PC-3 (cell line): ENCODE results near the gene SMTNL1. TPM values are rescaled to one million over a fixed set of nuclear protein-coding genes. Genes with fewer than 3 reads are reported as not detected.

Experiments used
- ATAC-seq: fragments of 200-7000 bp; cut with Tn5 transposase; 2 replicates; pipeline ENCODE4 v1.9.1; 2020; ENCODE audit warnings: mild to moderate bottlenecking, moderate library complexity
- BruUV-seq: library from RNA; stranded (reverse); fragments of 400-500 nt; replicated peaks from 2 replicates; lab custom pipeline; 2021; lab: Mats Ljungman, UMichigan
- CTCF ChIA-PET: fragments of 300-600 bp; sonication (Branson Sonifier 250); formaldehyde crosslinking; loops from one replicate; lab custom pipeline; 2022; ENCODE audit warnings: antibody characterized with exemption; lab: Charles Lee
- POLR2A ChIA-PET: fragments of 300-600 bp; sonication (Branson Sonifier 250); formaldehyde crosslinking; loops from one replicate; lab custom pipeline; 2022; ENCODE audit warnings: antibody characterized with exemption; ENCODE audit not compliant: unreplicated experiment; lab: Charles Lee
- DNase-seq: peaks from one replicate; pipeline ENCODE4 v3.0.0-alpha.2; 2015
- H2AFZ ChIP-seq: fragments of 300-600 bp; sonication (generic); 2 replicates; pipeline ENCODE4 v1.6.0; 2016; ENCODE audit warnings: antibody characterized with exemption, low read length
- H3F3A ChIP-seq: fragments of 300-600 bp; sonication (generic); one replicate; pipeline ENCODE4 v1.6.0; 2017; ENCODE audit warnings: antibody characterized with exemption, low read length, control low read depth, mild to moderate bottlenecking; ENCODE audit not compliant: unreplicated experiment
- H3K27ac ChIP-seq: fragments of 300-600 bp; sonication (generic); 2 replicates; pipeline ENCODE4 v1.5.1; 2016; ENCODE audit warnings: mild to moderate bottlenecking, low read length
- H3K27me3 ChIP-seq: fragments of 300-600 bp; sonication (generic); 2 replicates; pipeline ENCODE4 v1.6.1; 2016; ENCODE audit warnings: low read length, mixed read lengths
- H3K36me3 ChIP-seq: fragments of 300-600 bp; sonication (generic); 2 replicates; pipeline ENCODE4 v1.6.1; 2016; ENCODE audit warnings: low read depth, mixed run types, low read length, mixed read lengths
- H3K4me1 ChIP-seq: fragments of 300-600 bp; sonication (generic); 2 replicates; pipeline ENCODE4 v1.5.1; 2016; ENCODE audit warnings: low read length; ENCODE audit not compliant: insufficient read depth
- H3K4me2 ChIP-seq: fragments of 300-600 bp; sonication (generic); 2 replicates; pipeline ENCODE4 v1.6.0; 2016; ENCODE audit warnings: low read length
- H3K4me3 ChIP-seq: fragments of 300-600 bp; sonication (generic); 2 replicates; pipeline ENCODE4 v1.5.1; 2016; ENCODE audit warnings: mild to moderate bottlenecking, low read length, mixed read lengths
- H3K79me2 ChIP-seq: fragments of 300-600 bp; sonication (generic); 2 replicates; pipeline ENCODE4 v1.6.1; 2017; ENCODE audit warnings: low read length, mixed read lengths
- H3K9ac ChIP-seq: fragments of 300-600 bp; sonication (generic); 2 replicates; pipeline ENCODE4 v1.6.0; 2016; ENCODE audit warnings: mild to moderate bottlenecking, low read length
- H3K9me2 ChIP-seq: fragments of 300-600 bp; sonication (generic); replicated peaks from 2 replicates; pipeline ENCODE4 v1.6.1; 2016; ENCODE audit warnings: mixed run types, low read length, mixed read lengths
- H3K9me3 ChIP-seq: fragments of 300-600 bp; sonication (generic); 2 replicates; pipeline ENCODE4 v1.6.1; 2016; ENCODE audit warnings: low read length, mixed read lengths
- H4K20me1 ChIP-seq: fragments of 300-600 bp; sonication (generic); 2 replicates; pipeline ENCODE4 v1.6.1; 2016; ENCODE audit warnings: low read length, mixed read lengths
- CTCF ChIP-seq: fragments of 300-600 bp; sonication (generic); conservative IDR thresholded peaks from 2 replicates; pipeline ENCODE4 v1.5.1; 2017; ENCODE audit warnings: antibody characterized with exemption, low read depth, mild to moderate bottlenecking, low read length
- EZH2 ChIP-seq: fragments of 300-600 bp; sonication (generic); IDR thresholded peaks from one replicate; pipeline ENCODE4 v1.6.1; 2017; ENCODE audit warnings: antibody characterized with exemption, mild to moderate bottlenecking, low read length; ENCODE audit not compliant: unreplicated experiment
- EZH2phosphoT487 ChIP-seq: fragments of 300-600 bp; sonication (generic); IDR thresholded peaks from 2 replicates; pipeline ENCODE4 v1.6.1; 2018; ENCODE audit warnings: mild to moderate bottlenecking, antibody characterized with exemption, low read length, borderline replicate concordance
- intact Hi-C: fragments of 100-400 bp; cut with micrococcal nuclease; formaldehyde crosslinking; loops from 2 replicates; pipeline ENCODE4 v1.9.0; 2023
- total RNA-seq: library from RNA; depleted of rRNA; stranded (reverse); fragments of >200 nt; gene quantifications from 2 replicates; pipeline ENCODE4 v1.2.3, GENCODE V29; 2014

The SMTNL1 gene
- total RNA-seq, 1 experiment from 2014 or later: not detected

DNA sequence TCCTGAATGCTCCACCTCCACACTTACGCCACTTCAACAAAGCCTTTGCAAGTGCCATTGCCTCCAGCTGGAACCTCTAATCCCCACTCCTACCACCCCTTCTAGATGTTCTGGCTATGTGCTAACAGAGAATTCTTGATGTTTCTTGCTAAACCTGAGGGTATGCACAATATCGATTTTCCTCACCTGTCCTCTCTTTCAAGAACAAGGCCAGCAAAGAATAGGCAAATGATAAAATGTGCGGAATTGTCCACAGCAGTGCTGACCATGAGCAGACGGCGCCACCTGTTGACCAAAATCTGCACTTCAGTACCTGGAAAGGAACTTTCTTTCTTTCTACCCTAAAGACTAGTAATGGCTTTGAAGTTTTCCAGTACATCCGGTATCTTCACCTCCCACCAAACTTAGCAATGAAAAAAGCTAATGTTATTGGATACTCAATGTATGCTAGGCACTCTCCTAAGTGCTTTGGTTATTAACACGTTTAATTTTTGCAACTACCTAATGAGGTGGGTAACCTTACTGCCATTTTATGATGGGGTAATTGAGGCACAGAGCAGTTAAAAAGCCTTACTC is 10.3 kb upstream of the SMTNL1 start:
- ChIA-PET POLR2A (interaction anchor here (0.7 kb wide), 1 partner anchor 29 kb away, joined by 5 read pairs; no protein-coding TSS in a partner anchor), CTCF (interaction anchor here (0.5 to 1.4 kb wide), 6 partner anchors 34 to 181 kb away, joined by 3 to 10 read pairs (median 4); no protein-coding TSS in a partner anchor)
- Histone ChIP-seq H3K9me3 (no peaks in the 10 kb centered on the region), H3K9ac (no peak overlapping the region), H3K4me1 (peaks cover 11% of the 10 kb centered on the region; the same call in 1 of the 2 replicates), H3K4me2 (no peak overlapping the region), H3F3A (no peaks in the 10 kb centered on the region), H3K79me2 (peaks cover 25% of the 10 kb centered on the region), H3K36me3 (peaks cover 12% of the 10 kb centered on the region; the same call in 1 of the 2 replicates), H3K27me3 (no peaks in the 10 kb centered on the region), H4K20me1 (no peaks in the 10 kb centered on the region), H2AFZ (no peak overlapping the region), H3K4me3 (no peak overlapping the region), H3K9me2 (no peaks in the 10 kb centered on the region), H3K27ac (no peak overlapping the region)
- no TSS peak for BruUV-seq
- intact Hi-C loops: loop anchor here (1.0 to 5.0 kb wide), 4 partner anchors 34 to 182 kb away; no protein-coding TSS in a partner anchor
- ATAC-seq (peak; percentile 8; the same call in 1 of the 2 replicates), DNase-seq (peak; percentile 85)
- peak; percentile 99 for TF ChIP-seq CTCF
- no peak for TF ChIP-seq EZH2
- no peak for TF ChIP-seq EZH2phosphoT487

DNA sequence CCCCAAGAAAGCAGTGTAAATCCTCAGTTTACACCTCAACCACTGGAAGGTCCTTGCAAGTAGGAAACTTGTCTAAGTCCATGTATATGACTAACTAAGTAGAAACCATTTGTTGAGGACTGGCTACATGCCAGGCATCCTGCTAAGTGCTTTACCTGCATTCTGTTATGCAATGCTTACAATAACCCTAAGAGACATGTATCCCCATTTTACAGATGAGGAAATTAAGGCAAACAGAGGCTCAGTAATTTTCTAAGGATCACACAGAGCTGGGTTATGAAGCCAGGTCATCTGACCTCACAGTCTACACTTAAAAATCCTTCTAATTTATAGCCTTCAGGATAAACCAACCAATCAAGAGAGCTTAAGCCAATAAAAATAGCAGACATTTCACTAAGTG is 8.4 kb upstream of the SMTNL1 start:
- ATAC-seq (no peak), DNase-seq (no peak)
- Histone ChIP-seq H3K4me3 (peak overlapping the region; percentile 83), H2AFZ (no peak overlapping the region), H3K4me2 (peak overlapping the region; percentile 90), H3K27ac (no peak overlapping the region), H3K9me2 (no peaks in the 10 kb centered on the region), H3K9me3 (no peaks in the 10 kb centered on the region), H3K27me3 (no peaks in the 10 kb centered on the region), H4K20me1 (no peaks in the 10 kb centered on the region), H3F3A (no peaks in the 10 kb centered on the region), H3K36me3 (peaks cover 12% of the 10 kb centered on the region; the same call in 1 of the 2 replicates), H3K9ac (no peak overlapping the region), H3K79me2 (peaks cover 25% of the 10 kb centered on the region), H3K4me1 (peaks cover 11% of the 10 kb centered on the region; the same call in 1 of the 2 replicates)
- intact Hi-C loops: loop anchor here (5.0 kb wide), 1 partner anchor 52 kb away; no protein-coding TSS in a partner anchor
- no peak for TF ChIP-seq EZH2
- TF ChIP-seq EZH2phosphoT487: no peak
- TF ChIP-seq CTCF: no peak
- ChIA-PET CTCF (interaction anchor here (0.6 kb wide), 1 partner anchor 8 kb away, joined by 3 read pairs; no protein-coding TSS in a partner anchor), POLR2A (interaction anchor here (0.6 kb wide), 1 partner anchor 126 kb away, joined by 11 read pairs; no protein-coding TSS in a partner anchor)
- no TSS peak for BruUV-seq

- Histone ChIP-seq H3K27me3 (no peaks in the 10 kb centered on the region), H3K9ac (peak overlapping the region; percentile 90), H3K27ac (peak overlapping the region; percentile 14; the same call in 1 of the 2 replicates), H3K4me2 (peak overlapping the region; percentile 90), H3K9me2 (no peaks in the 10 kb centered on the region), H2AFZ (peak overlapping the region; percentile 70), H3K4me3 (peak overlapping the region; percentile 83), H3K79me2 (peaks cover 25% of the 10 kb centered on the region), H3K9me3 (no peaks in the 10 kb centered on the region), H3K36me3 (peaks cover 6% of the 10 kb centered on the region; the same call in 1 of the 2 replicates), H3K4me1 (peaks cover 11% of the 10 kb centered on the region; the same call in 1 of the 2 replicates), H3F3A (no peaks in the 10 kb centered on the region), H4K20me1 (no peaks in the 10 kb centered on the region)
- BruUV-seq: TSS peak; percentile 79
- ChIA-PET POLR2A (no interaction called here), CTCF (no interaction called here)
- TF ChIP-seq EZH2phosphoT487: no peak
- no peak for TF ChIP-seq EZH2
- no peak for TF ChIP-seq CTCF
- intact Hi-C loops: loop anchor here (1.0 kb wide), 2 partner anchors 111 to 182 kb away; partner anchors contain the start of genes MED19 and TMX2
- ATAC-seq: peak; percentile 15
- no peak for DNase-seq
These were observed 7.2 kb upstream of the SMTNL1 start for GRCh38 chr11:57530215-57530595.
